ENCODE measurements around the gene ADH1C.
"Not testable (repeated sequence)": the region's sequence is repeated elsewhere in the genome, so short reads cannot be mapped to it uniquely, and the experiment has no call there.

The ADH1C gene

DNA sequence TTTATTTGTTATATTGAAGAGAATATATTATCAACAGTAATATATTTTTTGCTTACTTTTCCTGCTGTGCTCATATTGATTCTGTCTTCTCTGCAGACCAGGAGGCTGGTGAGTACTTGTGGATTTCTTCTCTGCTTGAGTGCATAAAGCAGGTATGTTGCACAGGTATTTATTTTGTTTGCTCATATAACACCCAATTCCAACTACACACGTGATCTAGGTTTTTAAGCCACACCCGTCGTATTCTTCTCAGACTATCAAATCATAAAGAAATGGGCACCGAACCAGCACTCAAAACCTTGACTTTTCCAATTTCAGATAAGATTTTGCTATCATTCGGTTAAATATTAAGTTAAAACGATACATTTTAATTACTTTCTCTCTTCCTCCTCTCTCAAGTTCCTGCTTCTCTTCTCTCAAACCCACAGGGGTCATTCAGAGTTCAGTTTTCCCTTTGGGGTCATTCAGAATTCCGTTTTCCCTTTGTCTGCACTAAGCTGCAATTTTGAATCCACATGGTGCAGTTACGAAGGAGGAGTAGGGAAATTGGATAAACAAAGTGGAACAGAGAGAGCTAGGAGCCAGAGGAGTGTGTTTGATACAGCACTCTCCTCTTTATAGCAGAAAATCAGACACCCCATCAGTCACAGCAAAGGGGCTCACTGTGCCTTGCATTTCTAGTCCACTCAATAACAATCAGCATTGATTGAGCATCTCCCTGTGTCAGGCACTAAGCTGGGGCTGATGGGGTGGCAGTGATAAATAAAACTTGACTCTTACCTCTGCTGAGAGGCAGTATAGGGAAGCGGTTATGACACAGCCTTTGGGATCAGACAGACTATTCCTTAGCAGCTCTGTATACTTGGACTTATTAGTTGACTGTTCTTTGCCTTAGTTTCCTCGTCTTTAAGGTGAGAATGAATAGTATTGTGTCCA is at the start of gene ADH1C:
Gene ADH1C, minus strand, starts transcription at position 145 of the 936 bp plus-strand sequence. Its CDS starts 71 bp downstream, at position 74.
- DNase-seq (ENCODE audit: low read depth in 2 of 3, low spot score in 1 of 3) = no peak

DNA sequence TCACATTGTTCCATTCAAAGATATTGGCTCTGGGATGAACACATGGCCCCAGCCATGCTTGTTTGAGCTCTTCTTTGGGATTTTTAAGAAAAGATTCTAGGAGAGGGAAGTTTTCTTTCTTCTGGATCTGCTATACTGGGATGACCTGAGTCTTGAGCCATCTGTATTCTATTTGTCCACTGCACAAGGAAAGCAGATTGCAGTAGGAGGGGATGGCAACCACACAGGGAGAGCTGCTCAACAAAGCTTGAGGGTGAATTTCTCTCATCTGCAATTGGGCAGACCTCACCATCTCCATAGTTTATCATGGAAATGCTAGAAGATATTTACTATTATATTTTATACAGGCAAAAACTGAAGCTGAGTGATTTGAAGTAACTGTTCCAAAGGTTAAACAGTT is 48.3 kb upstream of the ADH1C start:
- no peak for DNase-seq (ENCODE audit: low read depth in 2 of 3, low spot score in 1 of 3)

DNA sequence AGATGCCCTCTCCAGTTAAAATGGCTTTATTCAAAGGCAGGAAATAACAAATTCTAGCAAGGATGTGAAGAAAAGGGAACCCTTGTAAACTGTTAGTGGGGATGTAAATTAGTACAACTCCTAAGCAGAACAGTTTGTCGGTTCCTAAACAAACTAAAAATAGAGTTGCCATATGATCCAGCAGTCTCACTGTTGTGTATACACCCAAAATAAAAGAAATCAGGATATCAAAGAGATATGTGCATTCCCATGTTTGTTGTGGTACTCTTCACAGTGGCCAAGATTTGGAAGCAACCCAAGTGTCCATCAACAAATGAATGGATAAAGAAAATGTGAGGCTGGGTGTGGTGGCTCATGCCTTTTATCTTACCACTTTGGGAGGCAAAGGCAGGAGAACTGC is 46.5 kb upstream of the ADH1C start:
- DNase-seq (ENCODE audit: low read depth in 2 of 3, low spot score in 1 of 3) = no peak

DNA sequence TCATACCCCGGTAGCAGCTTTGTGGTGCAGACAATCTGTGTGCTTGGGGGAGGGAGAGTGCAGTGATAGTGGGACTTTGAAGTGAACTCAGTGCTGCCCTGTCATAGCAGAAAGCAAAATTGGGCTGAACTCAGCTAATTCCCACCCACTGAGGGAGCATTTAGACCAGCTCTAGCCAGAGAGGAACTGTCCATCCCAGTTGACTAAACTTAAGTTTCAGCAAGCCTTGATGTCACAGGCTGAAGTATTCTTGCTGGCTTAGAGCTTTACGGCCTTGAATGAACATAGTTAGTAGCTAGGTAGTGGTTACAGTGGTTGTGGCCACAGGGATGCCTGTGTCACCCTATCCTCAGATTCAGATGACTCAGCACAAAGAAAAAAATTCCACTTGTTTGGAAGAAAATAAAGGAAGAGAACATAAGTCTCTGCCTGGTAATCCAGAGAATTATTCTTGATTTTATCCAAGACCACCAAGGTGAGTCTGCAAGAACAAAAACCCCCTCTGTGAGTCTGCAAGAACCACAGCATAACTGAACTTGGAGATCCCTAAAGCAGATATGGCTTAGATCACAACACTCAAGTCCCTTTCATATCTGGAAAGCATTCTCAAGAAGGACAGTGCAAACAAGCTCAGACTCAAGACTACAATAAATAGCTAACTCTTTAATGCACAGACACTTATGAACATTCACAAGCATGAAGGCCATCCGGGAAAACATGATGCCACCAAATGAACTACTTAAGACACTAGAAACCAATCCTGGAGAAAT is 43.2 kb upstream of the ADH1C start:
- DNase-seq (ENCODE audit: low read depth in 2 of 3, low spot score in 1 of 3) = no peak

DNA sequence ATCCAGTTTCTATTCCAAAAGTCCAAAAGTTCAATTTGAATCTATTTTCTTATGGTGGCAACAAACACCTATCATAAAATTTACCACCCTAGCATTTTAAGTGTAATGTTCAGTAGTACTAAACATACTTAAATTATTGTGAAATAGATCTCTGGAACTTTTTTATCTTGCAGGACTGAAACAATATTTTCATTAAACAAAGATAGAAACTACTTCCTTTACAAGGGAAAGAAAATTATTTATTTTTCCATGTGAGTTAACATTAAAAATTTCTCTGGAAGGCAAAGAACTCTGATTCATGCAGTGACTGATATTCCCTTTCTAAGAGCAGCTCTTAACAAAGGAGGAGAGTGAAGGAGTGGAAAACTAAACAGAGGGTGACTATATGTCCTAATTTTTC is 42.4 kb upstream of the ADH1C start:
- DNase-seq (ENCODE audit: low read depth in 2 of 3, low spot score in 1 of 3) = no peak

DNA sequence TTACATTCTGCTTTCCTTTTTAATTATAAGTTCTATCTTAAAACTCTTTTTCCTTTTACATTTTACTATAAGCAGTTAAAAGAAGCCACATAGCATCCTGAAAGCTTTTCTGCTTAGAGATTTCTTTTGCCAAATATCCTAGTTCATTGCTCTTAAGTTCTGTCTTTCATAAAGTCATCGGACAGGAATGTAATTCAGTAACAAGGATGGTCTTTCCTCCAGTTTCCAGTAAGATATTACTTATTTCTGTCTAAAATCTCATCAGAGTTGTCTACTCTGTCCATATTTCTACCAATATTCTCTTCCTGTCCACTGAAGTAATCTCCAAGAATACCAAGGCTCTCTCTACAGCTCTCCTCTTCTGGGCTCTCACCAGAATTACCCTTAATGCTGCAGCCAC is 37.5 kb upstream of the ADH1C start:
- no peak for DNase-seq (ENCODE audit: low read depth in 2 of 3, low spot score in 1 of 3)

DNA sequence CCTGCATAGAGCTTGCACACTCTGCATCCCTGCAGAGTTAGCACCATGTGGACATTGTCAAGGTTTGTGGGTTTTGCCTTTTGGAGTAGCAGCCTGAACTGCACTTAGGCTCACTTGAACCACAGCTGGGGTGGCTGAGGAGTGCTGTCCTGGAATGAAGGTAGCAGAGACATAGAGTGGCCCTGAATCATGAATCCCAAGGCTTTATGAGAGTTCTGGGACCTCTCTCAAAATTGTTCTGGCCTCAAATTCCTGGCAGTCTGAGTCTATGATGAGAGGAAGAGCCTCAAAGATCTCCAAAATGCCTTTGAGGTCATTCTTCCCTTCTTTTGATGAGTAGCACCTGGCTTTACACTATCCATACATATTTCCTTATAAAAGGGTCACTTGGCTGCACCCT is 37.1 kb upstream of the ADH1C start:
- no peak for DNase-seq (ENCODE audit: low read depth in 2 of 3, low spot score in 1 of 3)

DNA sequence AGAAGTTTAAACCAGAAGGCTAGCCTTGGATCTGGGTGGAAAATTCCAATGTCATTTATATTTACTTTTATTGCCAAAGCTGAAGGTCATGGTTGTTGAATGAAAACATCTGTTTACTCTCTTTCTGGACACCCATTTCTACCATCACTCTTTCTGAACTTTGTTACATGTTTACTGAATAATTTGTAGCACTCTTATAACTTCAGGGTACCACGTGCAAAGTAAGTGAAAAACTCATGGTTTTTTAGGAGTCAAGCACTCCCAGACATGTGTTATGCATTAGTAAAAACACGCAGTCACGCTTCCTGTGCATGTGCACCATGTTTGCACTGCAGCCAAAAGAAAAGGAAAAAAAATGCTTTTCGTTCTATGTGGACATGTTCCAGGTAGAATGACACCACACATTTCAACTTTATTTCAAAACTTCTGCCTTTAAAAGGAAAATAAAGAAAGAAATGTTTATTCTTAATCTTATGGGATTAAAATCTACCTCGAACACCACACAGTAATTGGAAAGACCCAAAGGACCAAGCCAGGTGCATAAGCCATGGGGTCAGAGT is 31.4 kb upstream of the ADH1C start:
- DNase-seq (ENCODE audit: low read depth in 2 of 3, low spot score in 1 of 3) = no peak

DNA sequence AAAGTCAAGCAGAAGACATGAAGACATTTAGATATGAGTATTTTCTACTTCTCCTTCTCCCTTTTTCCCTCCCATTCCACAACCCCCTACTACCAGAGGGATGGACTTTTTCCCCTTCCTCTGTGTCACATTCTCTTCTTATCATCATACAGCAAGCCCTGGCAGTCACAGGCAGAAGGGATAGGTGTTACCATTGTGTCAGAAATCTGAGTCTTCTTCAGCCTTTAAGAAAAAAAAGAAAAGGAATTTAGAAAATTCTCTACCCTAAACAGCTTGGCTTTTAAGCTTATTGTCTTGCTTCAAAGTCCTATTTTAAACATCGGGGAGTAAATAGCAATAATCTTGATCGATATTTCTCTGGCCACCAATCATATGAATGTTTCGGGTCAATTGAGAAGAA is 30.9 kb upstream of the ADH1C start:
- no peak for DNase-seq (ENCODE audit: low read depth in 2 of 3, low spot score in 1 of 3)

DNA sequence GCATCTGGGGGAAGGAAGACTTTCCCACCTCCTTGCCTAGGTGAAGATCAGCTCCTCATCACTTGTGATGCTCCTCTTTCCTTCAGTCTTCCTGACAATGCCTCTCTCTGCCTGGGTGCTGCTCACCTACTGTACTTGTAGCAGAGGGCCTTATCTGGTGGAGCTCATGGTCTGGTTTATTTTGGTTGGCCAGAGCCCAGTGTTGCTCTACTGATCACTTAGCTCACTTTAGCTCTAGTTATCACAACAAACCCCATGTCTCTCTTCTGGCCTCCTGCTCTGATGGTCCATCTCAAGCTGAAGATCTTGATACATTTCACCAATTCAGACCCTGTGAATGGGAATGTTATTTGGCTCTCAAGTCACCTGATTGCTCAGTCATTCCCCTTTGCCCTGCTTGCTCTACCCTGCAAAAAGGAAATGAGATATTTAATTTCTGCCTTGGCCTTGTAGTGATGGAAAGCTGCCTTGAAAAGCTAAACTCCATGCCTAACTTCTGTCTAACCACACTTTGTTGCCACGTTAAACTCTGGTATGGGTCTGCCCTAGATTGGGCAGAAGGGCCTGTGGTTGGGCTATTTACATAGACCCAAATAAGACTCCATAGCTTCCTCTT is 30.3 kb upstream of the ADH1C start:
- no peak for DNase-seq (ENCODE audit: low read depth in 2 of 3, low spot score in 1 of 3)

DNA sequence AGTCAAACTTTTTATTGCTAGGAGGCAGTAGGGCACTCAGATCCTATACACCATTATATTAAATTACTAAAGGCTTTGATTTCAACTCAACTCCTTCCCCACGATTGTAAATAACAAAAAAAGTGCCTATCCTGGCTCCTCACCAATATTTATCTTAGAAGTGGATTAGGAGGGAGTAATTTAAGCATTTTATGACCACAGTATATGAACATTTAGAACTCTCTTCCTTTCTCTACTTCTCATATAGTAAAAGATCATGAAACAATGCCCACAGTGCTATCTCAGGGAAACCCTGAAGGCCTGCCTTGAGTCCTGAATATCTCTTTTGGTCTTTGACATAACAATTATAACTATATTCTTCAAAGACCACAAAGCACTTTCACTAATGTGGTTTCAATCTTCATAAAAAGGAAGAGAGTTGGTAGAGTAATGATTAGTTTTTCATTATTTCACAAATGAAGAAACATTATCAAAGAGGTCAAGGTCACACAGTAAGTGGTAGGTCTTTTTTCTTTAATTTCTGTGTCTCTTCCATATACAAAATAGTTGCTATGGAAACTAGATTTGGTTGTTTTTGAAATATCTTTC is 29.1 kb upstream of the ADH1C start:
- no peak for DNase-seq (ENCODE audit: low read depth in 2 of 3, low spot score in 1 of 3)

DNA sequence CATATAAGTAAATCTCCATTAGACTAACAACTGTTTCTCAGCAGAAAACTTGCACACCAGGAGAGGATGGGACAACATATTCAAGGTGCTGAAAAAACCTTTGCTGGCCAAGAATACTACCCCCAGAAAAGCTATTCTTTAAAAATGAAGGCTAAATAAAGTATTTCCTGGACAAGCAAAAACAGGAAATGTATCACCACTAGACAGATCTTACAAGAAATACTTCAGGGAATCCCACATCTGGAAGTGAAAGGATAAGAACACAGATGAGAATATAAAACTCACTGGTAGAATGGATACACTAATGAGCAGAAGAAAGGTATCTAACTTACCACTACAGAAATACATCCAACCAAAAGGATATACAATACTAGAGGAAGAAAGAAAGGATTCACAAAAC is 27.0 kb upstream of the ADH1C start:
- DNase-seq (ENCODE audit: low read depth in 2 of 3, low spot score in 1 of 3) = no peak

DNA sequence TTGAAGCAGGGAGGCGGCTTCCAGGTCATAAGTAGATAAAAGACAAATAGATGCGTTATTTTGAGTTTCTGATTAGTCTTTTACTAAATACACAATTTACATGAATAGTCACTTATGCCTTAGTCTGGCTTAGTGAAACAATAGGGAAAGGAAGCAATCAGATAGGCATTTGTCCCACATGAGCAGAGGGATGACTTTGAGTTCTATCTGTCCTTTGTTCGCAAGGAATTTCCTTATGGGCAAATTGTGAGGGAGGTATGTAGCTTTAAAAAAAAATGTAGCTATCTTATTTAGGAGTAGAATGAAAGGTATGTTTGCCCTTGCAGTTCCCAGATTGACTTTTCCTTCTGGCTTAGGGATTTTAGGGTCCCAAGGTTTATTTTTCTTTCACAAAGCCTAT is 26.3 kb upstream of the ADH1C start:
- no peak for DNase-seq (ENCODE audit: low read depth in 2 of 3, low spot score in 1 of 3)

DNA sequence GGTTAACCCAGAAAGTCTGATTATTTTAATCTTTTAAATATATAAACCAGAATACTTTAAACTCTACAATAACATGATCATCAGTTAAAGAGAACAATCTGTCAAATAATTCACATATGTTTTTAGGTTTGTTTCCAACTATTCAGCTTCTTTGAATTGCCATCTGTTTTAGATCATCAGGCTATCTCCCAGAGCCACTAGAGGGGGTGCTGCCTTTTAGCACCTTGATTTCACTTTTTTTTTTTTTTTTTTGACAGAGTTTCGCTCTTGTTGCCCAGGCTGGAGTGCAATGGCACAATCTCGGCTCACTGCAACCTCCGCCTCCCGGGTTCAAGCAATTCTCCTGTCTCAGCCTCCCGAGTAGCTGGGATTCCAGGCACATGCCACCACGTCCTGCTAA is 24.8 kb upstream of the ADH1C start:
- not testable (repeated sequence) for DNase-seq (ENCODE audit: low read depth in 2 of 3, low spot score in 1 of 3)

DNA sequence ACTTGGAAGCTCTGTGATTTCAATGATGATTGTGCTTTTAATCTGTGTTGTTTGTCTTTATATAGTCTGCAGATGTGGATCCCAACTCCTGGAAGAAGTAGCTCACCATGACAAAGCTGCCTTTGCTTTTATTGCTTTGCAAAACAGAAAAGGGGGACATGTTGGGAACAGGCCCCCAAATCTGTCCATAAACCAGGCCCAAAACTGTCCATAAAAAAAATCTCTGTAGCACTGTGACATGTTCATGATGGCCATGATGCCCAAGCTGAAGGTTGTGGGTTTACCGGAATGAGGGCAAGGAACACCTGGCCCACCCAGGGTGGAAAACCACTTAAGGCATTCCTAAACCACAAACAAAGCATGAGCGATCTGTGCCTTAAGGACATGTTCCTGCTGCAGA is 19.9 kb upstream of the ADH1C start:
- DNase-seq (ENCODE audit: low read depth in 2 of 3, low spot score in 1 of 3) = not testable (repeated sequence)

DNA sequence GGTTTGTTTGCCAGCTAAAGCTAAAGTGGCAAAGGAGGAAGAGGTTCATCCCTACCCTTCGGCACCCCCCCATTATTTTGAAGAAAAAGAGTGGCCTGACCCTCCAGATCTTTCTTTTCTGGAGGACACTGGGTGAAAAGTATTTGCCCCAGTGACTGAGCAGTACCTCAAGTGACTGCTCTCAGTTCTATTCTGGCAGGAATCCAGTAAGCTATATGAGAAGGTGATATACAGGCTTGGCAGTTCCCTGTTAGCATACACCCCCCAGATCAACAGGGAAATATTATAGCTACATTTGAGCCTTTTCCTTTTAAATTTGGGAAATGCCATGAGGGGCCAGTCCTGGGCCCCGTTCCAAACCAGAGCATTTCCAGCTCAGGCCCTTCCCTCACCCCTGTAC is 15.3 kb upstream of the ADH1C start:
- DNase-seq (ENCODE audit: low read depth in 2 of 3, low spot score in 1 of 3) = not testable (repeated sequence)

DNA sequence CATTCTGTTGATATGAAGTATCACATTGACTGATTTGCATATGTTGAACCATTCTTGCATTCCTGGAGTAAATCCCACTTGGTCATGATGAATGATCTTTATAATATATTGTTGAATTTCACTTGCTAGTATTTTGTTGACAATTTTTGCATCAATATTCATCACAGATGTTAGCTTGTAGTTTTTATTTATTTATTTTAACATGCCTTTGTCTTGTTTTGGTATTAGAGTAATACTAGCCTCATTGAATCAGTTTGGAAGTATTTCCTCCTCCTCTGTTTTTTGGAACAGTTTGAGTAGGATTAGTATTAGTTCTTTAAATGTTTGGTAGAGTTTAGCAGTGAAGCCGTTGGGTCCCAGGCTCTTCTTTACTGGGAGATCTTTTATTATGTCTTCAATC is 13.9 kb upstream of the ADH1C start:
- no peak for DNase-seq (ENCODE audit: low read depth in 2 of 3, low spot score in 1 of 3)

DNA sequence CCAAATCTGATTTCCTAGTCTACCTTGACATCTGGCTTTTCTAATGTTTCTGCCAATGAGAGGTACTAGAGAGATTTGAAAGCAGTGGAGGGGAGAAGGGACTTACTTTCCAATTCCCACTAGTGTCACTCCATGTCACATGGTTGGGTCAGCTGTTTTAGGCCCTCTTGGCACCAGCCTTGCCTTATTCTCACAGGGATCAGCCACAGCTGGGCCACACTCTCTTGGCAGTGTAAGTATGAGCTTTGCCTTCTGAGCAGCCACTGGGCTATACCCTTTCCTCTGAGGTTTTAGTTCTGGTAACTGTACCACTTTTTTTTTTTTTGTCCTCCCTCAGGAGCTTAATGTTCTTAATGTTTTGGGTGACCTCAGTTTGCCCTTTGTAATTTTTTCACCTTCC is 10.2 kb upstream of the ADH1C start:
- DNase-seq (ENCODE audit: low read depth in 2 of 3, low spot score in 1 of 3) = no peak

DNA sequence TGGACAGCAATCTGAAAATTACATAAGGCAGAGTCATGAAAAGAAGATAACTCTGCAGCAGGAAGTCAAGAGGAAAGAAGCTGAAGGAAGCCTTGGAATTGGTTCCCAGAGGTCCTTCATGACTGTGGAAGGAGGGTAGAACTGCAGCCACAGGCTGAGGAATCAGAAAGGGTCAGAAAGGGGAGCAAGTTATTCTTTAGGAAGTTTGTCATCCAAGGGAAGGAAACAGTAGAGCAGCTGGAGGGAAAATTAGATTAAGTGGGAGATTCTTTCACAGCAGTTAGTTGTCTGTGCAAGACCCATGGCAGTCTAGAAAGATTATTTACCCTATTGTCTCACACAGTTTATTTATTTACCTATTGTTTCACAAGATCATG is 9.3 kb upstream of the ADH1C start:
- no peak for DNase-seq (ENCODE audit: low read depth in 2 of 3, low spot score in 1 of 3)

DNA sequence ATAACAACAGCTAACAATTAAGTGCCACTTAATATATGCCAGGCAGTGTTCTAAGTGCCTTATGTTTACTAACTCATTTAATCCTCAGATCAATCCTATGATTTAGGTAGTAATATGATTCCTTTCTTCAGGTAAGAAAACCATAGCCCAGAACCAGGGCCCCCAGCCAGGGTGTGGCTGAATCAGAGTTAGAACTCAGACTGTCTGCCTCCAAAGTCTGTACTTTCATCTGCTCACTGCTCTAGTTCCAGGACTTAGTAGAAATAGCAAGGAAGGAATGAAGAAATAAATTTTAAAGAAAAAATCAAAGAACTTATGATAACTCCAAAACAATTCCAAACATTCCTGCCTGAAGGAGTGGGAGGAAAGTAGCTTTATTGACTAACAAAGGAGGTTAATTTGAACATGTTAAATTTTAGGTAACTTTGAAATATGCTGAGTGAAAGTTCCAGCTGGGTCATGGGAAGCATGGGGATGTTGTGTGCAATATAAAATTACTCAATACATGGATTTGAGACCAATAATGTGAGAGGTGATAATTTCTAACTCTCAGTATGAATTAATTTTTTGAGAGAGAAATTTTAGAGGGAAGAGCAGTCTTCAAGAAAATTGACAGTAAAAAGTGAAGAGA is 8.8 kb upstream of the ADH1C start:
- DNase-seq (ENCODE audit: low read depth in 2 of 3, low spot score in 1 of 3) = no peak

Measured in stimulated activated CD4-positive, alpha-beta T cell treated with anti-CD3 and anti-CD28 coated beads, Interleukin-12 subunit alpha, Interleukin-12 subunit beta, amount 100 ng/mL, for 48 hours (primary cell).